Activated CD4-positive, CD25-positive, alpha-beta regulatory T cell treated with anti-CD3 and anti-CD28 coated beads, Interleukin-2, amount 50 U/mL, for 24 hours (primary cell): ENCODE results near the gene SFXN1.

Experiments used
- ATAC-seq, 2 donors: fragments of 150-1000 bp; cut with Tn5 transposase; one replicate each; pipeline ENCODE4 v1.10.0; 2021; ENCODE audit warnings: mild to moderate bottlenecking in 1 of 2, moderate library complexity in 1 of 2

SFXN1 gene

GRCh38 chr5:175466700-175467318 is 11.6 kb upstream of the SFXN1 start:
- ATAC-seq = no peak

GRCh38 chr5:175467983-175468690 is 10.2 kb upstream of the SFXN1 start:
- ATAC-seq = no peak

DNA sequence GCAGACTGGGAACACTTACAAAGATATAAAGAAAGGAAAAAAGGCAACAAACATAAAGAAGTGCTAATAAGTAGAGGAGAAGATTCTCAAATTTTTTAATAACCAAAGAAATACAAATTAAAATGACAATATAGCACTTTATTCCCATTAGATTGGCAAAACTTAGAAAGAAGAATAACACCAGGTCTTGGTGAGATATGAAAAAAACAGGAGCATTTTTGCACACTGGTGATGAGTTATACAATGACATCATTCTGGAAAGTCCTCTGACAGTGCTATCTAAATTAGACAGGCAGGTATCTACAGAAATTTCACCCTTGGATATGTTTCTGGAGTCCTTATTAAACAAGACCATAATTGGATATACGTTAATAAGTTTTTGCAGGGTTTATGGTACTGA is 9.5 kb upstream of the SFXN1 start:
- no peak for ATAC-seq

DNA sequence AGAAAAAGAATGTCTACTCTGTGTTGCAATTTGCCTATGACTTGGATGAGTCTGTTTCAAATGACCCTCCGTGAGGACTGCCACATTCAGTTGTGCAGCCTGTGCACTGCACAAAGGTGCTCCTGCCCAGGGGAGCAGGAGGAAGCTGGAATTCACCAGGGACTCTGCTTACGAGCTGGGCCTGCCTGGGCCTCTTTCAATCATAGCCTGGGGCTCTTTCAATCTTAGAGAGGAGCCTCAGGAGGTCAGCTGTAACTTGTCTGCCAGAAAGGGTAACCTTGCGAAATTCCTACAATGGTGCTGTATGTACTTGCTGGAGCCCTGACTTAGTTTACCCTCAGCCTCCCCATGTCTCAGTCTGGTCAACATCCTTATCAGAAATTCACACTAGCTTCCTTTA is 8.4 kb upstream of the SFXN1 start:
- ATAC-seq = no peak

DNA sequence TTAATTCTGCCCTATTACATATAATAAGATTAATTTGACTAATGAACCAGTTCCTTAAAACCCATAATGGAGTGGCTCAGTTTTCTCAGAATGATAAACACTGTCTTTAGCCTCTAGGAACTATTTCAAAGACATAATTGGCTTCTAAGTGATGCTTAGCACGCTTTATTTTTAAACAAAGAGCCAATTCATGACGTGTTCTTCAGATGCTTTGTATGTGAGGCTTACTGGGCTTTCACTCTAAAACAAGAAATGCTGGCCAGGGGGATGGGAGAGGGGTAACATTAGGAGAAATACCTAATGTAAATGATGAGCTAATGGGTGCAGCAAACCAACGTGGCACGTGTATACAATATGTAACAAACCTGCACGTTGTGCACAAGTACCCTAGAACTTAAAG is 7.6 kb upstream of the SFXN1 start:
- ATAC-seq = no peak

GRCh38 chr5:175471196-175471595 is 7.2 kb upstream of the SFXN1 start:
- ATAC-seq = no peak

- ATAC-seq = peak; percentile 41 to 60
Measured at GRCh38 chr5:175471628-175472027, 6.7 kb upstream of the SFXN1 start.

- ATAC-seq = no peak
Measured at GRCh38 chr5:175472378-175472777, 6.0 kb upstream of the SFXN1 start.

DNA sequence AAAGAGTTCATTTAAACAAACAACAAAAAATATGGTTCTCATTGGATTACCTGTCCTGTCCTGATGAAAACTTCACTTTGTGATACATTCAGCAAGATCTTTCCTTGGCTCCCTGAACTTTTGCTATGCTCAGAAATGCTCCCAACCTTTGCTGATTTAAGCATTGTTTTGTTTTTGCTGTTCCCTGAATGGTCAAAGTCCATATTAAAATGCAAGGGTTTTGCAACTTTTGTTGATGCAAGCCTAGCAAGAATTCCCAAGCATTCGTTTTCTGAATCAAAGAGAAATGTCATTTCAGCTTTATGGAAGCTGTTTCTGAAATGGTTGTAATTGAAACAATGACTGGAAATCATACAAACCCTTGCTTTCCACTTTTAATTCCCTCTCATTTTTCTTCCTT is 3.1 kb upstream of the SFXN1 start:
- no peak for ATAC-seq

DNA sequence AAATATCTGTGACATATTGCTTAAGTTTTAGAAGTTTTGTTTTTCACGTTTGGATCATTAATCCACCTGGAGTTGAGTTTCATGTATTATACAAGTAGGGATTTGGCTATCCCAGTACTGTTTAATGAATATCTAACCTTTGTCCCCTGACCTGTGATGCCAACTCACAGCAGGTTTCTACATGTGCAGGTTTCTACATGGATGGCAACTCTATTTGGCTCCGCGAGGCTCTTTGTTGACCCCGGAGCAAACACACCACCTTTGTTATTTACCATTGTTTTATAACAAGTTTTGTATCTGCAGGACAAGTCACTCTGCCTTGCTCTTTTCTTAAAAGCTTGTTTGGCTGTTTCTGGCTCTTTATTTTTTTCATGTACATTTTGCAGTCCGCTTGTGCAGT is 920 bp upstream of the SFXN1 start:
- ATAC-seq = no peak

DNA sequence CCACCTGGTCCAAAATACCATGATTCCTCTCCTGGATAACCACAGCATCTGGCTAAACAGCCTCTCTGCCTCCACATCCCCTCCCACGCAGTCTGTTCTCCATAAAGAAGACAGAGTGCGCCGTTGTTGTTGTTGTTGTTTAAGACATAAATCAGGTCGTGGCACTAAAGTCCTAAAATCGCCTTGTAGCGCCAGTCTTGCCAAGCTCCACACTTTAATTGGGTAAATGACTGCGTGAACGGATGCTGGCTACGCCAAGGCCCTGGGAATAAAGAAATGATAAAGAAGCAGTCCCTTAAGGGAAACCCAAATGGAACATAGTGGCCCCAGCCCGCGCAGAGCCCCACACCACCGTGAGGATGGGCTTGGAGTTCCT is 364 bp upstream of the SFXN1 start:
- no peak for ATAC-seq

DNA sequence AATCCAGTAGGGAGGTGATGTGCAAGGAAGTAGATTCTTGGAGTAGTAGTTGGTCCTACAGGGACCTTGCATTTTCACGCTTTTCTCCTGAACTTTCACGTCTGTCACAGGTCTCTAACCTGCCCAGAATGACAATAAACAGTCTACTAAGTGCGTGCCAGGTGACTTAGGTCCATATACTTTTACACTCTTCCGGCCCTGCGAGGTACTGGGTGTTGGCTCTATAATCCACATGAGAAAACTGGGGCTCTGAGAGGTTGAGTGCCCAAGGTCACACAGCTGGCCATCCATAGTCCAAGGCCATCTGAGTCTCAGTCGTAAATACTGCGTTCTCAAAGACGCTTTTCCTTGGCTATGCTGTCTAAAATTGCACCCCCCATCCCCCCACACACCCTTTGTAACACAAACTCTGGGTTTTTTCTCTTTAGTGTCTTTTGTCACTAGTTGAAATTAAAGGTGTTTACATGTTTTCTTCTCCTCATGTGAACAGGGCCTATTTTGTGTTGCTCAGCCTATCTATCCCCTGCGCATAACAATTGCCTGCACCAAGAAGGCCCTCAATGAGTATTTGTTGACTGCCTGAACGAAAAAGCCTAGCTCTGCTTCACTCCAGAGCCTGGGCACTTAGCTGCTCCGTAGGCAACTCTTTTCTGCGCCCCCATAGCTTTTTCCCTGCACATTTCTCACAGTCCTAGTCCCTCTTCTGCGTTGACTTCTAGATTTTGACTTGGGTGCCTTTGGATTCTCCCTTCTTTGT is 943 bp downstream of the SFXN1 start:
- no peak for ATAC-seq

DNA sequence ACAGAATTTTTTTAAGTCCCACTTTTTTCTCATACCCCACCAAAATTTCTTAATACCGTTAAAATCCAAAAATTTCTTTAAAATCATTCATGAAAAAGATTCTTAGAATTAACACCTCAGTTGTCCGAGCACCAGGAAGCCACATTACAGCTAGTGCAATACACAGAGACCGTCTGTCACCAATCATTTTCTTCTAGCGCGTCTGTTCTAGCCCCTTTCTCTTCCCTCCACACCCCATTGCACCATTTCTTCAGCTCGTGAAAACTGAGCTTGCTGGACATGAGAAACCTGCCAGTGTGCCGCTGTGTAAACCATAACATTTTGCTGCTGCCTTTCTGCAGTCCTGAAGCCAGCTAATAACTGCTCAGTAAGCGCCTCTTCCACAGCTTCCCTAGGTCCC is 5.0 kb downstream of the SFXN1 start:
- ATAC-seq = no peak

DNA sequence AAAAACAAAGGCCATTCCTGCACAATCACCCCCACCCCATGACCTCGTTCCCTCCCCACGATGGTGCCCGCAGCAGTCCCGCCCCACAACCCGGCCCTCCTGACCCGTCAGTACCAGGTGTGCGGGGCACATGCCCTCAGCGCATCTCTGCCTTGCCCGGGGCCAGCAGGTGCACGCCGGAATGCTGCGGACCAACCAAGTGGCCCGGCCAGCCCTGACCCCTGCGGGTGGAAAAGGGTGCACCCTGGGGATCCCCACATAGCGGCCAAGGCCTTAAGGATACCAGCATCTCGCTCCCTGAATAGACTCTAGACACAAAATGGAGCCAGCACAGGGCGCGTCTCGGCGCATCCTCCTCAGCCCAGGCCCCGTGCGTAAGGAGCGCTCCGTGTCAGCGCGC is 6.0 kb downstream of the SFXN1 start:
- ATAC-seq = no peak

- no peak for ATAC-seq
Measured at GRCh38 chr5:175484829-175485228, 6.5 kb downstream of the SFXN1 start.

- no peak for ATAC-seq
Measured at GRCh38 chr5:175485631-175486030, 7.3 kb downstream of the SFXN1 start.

DNA sequence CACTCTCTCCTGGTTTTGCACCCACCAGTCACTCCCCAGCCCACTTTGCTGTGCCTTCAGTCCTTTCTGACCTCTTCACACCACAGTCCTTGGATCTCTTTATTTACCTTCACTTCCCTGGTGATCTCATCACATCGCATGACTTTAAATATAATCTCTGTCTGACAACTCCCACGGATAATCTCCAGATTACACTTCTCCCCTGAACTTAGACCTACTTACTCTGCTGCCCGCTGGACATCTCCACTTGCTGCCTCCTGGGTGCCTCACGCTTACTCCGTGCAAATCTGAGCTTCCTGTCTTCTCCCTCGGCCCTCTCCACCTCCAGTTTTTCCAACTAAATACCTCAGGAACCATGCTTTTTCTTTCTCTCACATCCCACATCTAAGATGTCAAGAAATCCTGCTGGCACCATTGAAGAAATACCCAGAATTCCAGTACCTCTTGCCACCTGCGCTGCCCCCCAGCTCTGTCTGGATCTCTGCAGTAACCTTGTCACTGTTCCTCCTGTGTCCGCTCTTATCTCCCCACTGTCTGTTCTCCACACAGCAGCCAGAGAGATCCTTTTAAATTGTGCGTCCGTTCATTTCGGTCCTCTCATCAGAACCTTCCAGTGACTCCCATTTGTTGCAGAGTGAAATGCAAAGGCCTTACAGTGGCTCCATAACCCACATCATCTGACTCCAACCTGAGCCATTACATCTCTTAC is 9.3 kb downstream of the SFXN1 start:
- no peak for ATAC-seq

- no peak for ATAC-seq
Measured at GRCh38 chr5:175489693-175490443, 11.5 kb downstream of the SFXN1 start.

DNA sequence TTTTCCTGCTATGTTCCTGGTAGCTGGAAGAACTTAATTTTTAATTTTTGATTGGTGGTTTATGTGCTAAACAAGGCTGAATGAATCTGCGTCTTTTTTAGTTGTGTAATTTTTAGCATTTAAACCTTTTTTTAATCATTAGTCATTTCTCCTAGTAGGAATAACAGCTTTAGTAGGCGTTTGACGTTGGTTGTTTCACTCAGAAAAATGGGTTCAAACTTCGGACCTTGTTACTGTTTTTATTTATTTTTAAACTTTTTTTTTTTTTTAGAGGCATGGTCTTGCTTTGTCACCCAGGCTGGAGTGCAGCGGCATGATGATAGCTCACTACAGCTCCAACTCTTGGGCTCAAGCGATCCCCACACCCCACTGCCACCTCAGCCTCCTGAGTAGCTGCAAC is 12.9 kb downstream of the SFXN1 start:
- ATAC-seq = no peak

GRCh38 chr5:175493260-175493659 is 14.9 kb downstream of the SFXN1 start:
- no peak for ATAC-seq

DNA sequence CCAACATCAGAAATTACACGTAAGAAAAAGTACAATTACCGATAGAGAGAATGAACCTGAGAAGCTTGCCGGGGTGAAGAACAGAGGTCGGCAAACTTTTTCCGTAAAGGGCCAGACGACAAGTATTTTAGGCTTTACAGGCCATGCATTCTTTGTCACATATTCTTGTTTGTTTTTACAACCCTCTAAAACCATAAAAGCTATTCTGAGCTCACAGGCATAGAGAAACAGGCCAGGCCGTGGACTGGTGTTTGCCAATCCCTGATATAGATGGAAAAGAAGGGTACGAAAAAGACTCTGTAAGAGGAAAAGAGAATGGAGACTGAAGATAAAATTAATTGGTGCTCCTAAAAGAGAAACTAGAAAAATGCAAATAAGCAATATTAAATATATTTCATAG is 15.4 kb downstream of the SFXN1 start:
- no peak for ATAC-seq

DNA sequence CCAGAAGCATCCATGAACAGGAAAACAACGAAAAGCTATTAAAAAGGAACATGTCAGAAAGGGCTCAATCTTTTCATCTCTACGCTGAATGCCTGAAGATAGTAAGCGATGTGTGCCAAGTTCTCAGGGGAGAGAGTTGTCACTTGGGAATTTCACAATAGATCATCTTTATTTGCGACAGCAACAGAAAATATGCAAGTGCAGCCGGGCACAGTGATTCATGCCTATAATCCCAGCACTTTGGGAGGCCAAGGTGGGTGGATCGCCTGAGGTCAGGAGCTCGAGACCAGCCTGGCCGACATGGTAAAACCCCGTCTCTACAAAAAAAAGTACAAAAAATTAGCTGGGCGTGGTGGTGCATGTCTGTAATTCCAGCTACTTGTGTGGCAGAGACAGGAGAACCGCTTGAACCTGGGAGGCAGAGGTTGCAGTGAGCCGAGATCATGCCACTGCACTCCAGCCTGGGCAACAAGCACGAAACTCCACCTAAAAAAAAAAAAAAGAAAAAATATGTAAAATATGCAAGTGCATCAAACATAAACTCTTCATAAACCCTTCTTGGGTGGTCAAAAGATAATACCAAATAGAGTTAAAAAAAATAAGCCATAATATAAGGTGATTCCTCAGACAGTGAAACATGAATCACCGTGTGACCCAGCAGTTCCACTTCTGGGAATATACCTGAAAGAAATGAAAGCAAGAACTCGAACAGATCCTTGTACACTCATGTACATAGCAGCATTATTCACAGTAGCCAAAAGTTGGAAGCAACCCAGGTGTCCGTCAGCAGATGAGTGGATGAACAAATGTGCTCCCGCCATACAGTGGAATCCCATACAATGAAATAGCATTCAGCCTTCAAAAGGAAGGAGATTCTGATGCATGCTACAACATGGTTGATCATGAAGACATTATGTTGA is 16.2 kb downstream of the SFXN1 start:
- ATAC-seq = peak; percentile 80 to 91
